ENCODE data around the gene PITX1. TPM values are rescaled to one million over a fixed set of nuclear protein-coding genes. Genes with fewer than 3 reads are reported as not detected.

Gene PITX1
- total RNA-seq, 4 donors from 2014 or later, result 571 to 1,232 (median 680) TPM

DNA sequence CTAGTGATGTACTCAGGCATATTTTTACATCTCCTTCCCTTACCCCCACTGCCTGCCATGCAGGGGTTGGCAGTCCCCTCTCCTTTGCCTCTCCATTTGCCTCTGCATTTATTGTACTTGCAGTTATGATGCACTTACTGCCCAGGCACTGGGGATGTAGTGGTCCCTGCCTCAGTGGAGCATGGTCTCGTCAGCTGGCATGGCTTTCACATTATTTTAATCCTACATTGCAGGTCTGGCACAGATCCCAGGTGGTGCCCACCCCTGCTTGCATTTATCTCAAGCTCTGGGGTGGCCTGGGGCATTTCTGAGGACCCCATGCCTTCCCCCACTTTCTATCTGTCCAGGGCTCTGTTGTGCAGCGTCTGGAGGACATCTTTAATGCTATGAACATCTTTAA, 23.2 kb upstream of the PITX1 start:
- H3K4me3 ChIP-seq, result no peak overlapping the region
- no peak for DNase-seq
- intact Hi-C loops (cut with DNase I), result no loop called here
- H3K36me3 ChIP-seq, result no peaks in the 10 kb centered on the region
- H3K27ac ChIP-seq, result no peak overlapping the region
- TF ChIP-seq, protein P1, sequence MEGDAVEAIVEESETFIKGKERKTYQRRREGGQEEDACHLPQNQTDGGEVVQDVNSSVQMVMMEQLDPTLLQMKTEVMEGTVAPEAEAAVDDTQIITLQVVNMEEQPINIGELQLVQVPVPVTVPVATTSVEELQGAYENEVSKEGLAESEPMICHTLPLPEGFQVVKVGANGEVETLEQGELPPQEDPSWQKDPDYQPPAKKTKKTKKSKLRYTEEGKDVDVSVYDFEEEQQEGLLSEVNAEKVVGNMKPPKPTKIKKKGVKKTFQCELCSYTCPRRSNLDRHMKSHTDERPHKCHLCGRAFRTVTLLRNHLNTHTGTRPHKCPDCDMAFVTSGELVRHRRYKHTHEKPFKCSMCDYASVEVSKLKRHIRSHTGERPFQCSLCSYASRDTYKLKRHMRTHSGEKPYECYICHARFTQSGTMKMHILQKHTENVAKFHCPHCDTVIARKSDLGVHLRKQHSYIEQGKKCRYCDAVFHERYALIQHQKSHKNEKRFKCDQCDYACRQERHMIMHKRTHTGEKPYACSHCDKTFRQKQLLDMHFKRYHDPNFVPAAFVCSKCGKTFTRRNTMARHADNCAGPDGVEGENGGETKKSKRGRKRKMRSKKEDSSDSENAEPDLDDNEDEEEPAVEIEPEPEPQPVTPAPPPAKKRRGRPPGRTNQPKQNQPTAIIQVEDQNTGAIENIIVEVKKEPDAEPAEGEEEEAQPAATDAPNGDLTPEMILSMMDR (IDR thresholded peaks at IDR 0.05), result no peak
- no peak for TF ChIP-seq POLR2A (IDR thresholded peaks at IDR 0.05)
- no peaks in the 10 kb centered on the region for H3K9me3 ChIP-seq
- H3K27me3 ChIP-seq, result peaks cover 0 to 14% (median 0%) of the 10 kb centered on the region in 4 donors
- WGBS, 2 donors, result 75 to 88% methylated on average over 1 to 2 of the region's 2 CpGs
- H3K4me1 ChIP-seq, result peaks cover 0 to 8% (median 0%) of the 10 kb centered on the region in 3 donors

DNA sequence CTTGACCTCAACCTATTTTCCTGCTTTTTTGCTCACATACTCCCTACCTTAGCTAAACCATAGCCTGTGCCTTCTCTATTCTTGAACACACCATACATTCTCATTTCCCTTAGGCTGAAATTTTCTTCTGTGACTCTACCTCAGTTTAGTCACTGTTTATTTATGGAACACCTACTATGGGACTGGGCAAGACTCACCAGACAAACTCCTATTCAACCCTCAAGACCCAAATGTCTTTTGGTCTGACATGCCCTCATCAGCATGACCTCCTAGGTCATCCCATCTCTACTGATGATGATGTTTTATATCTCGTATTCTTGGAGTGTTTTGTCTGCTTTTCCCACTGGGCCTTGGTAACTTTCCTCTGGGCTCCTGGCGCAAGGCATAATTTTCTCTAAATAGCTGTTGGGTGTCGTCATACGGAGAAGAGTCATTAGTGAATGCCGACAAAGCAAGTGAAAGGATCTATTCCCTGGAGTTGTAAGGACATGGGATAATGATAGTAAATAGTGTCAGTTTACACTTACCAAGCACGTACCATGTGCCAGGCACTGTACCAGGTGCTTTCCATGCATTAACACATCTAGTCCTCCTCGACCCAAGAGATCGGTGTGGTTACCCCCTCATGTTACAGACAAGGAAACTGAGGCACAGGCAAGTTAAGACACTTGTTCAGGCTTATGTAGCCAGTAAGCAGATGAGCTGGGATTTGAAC, 22.4 kb upstream of the PITX1 start:
- DNase-seq, result no peak
- Histone ChIP-seq H3K4me3 (no peak overlapping the region), H3K4me1 (peaks cover 0 to 5% (median 0%) of the 10 kb centered on the region in 3 donors), H3K27ac (no peak overlapping the region), H3K36me3 (no peaks in the 10 kb centered on the region), H3K9me3 (no peaks in the 10 kb centered on the region), H3K27me3 (peaks cover 0 to 22% (median 0%) of the 10 kb centered on the region in 4 donors)
- TF ChIP-seq, protein P1 (IDR thresholded peaks at IDR 0.05), result no peak
- TF ChIP-seq POLR2A (IDR thresholded peaks at IDR 0.05), result no peak
- 75 to 84% methylated on average over 7 to 8 of the region's 8 CpGs for WGBS, 2 donors
- intact Hi-C loops (cut with DNase I), result no loop called here

DNA sequence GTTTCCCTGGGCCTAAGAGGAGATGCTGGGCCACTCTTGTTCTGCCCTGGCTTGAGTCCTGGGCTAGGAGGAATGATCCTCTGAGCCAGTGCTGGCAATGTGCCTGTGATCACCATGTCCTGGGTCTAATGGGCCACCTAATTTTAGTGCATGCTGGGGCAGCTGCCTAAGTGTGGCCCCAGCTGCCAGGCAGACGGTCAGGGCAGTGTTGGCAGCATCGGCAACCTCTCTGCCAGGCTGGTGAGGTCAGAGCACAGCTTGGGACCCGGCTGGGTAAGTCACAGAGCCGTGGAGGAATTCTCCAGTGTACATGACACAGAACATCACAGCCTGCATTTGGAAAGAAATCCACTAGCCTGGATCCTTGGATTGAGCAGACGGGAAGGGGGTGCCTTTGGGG, 21.4 kb upstream of the PITX1 start:
- intact Hi-C loops (cut with DNase I), result no loop called here
- H3K4me3 ChIP-seq, result no peak overlapping the region
- H3K27me3 ChIP-seq, result peaks cover 0 to 32% (median 0%) of the 10 kb centered on the region in 4 donors
- TF ChIP-seq POLR2A (IDR thresholded peaks at IDR 0.05), result no peak
- TF ChIP-seq, protein P1 (IDR thresholded peaks at IDR 0.05), result no peak
- H3K36me3 ChIP-seq, result no peaks in the 10 kb centered on the region
- WGBS, 2 donors, result 61% methylated on average over 2 of the region's 5 CpGs; no CpG with 5 or more reads in 1 of the 2 donors
- peak overlapping the region in 2 of 4 donors; percentile 14 to 21 for H3K27ac ChIP-seq
- H3K4me1 ChIP-seq, result peaks cover 0 to 5% (median 0%) of the 10 kb centered on the region in 3 donors
- no peaks in the 10 kb centered on the region for H3K9me3 ChIP-seq
- DNase-seq, result no peak

DNA sequence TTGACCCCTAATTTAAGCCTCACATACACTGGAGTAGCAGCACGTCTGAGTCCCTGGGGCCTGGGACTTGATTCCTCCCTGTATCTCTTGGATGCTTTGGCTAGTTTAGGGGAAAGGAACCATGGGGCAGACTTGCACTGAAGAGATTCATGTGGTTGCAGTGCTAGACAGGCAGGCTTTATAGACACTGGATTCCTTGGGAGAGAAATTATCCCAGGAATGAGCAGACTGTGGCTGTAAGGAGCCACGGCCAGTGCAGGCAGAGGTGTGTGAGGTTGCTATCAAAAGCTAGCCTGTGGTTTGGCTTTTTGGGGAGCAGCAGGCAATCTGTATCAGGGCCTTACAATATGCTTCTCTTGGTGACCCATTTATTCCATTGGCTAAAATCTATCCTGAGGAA, 20.5 kb upstream of the PITX1 start:
- TF ChIP-seq POLR2A (IDR thresholded peaks at IDR 0.05), result no peak
- TF ChIP-seq, protein P1 (IDR thresholded peaks at IDR 0.05), result no peak
- 72 to 85% methylated on average over 2 of the region's 2 CpGs for WGBS, 2 donors
- DNase-seq, result no peak
- Histone ChIP-seq H3K9me3 (no peaks in the 10 kb centered on the region), H3K27ac (peak overlapping the region in 2 of 4 donors; percentile 1 to 7), H3K4me1 (peaks cover 0 to 5% (median 0%) of the 10 kb centered on the region in 3 donors), H3K4me3 (no peak overlapping the region), H3K27me3 (peaks cover 0 to 37% (median 0%) of the 10 kb centered on the region in 4 donors), H3K36me3 (no peaks in the 10 kb centered on the region)
- intact Hi-C loops (cut with DNase I), result no loop called here

DNA sequence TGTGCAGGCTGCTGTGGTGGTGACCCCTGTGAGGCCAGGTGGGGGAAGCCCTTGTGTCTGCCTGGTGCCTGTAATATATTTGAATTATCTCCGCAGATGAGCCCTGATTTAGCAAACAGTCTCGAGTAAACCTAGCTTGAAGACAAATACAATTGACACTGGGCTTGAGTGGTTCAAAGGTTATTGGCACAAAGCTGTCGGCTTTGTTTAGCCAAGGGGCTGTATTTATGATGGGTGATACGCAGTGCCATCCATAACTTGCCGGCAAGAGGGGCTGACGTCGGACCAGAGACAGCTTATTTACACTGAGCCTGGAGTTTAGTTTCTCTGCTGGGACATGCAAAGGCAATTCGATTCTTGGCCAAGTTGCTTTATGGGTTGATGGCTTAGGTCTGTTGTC, 20.0 kb upstream of the PITX1 start:
- DNase-seq, result no peak
- Histone ChIP-seq H3K4me1 (peaks cover 0 to 5% (median 0%) of the 10 kb centered on the region in 3 donors), H3K4me3 (no peak overlapping the region), H3K27ac (peak overlapping the region in 1 of 4 donors; percentile 1), H3K36me3 (no peaks in the 10 kb centered on the region), H3K27me3 (peaks cover 0 to 37% (median 0%) of the 10 kb centered on the region in 4 donors), H3K9me3 (no peaks in the 10 kb centered on the region)
- TF ChIP-seq, protein P1 (IDR thresholded peaks at IDR 0.05), result no peak
- TF ChIP-seq POLR2A (IDR thresholded peaks at IDR 0.05), result no peak
- intact Hi-C loops (cut with DNase I), result no loop called here
- whole genome bisulfite sequencing, 2 donors, result 56 to 81% methylated on average over 7 to 8 of the region's 8 CpGs
